ENCODE data around the gene STXBP3. TPM values are rescaled to one million over a fixed set of nuclear protein-coding genes. Genes with fewer than 3 reads are reported as not detected.
"Not testable (repeated sequence)": the region's sequence is repeated elsewhere in the genome, so short reads cannot be mapped to it uniquely, and the experiment has no call there.

Gene STXBP3
- total and polyA plus RNA-seq, 2 of the 13 experiments (the other 11 are each of a cell fraction or from before 2014, with no cell fraction given) = 13.0 to 20.8 TPM

- in situ Hi-C loops (cut with HindIII; ENCODE audit: extremely low pct_ligation_motif_present, low pct_unique_long_range_greater_than_20kb) (no loop called here), intact Hi-C loops (cut with micrococcal nuclease; ENCODE audit: unreplicated experiment) (no loop called here)
- 82% methylated on average over 3 of the region's 3 CpGs for WGBS (ENCODE audit: low lambda C conversion rate)
- Histone ChIP-seq H4K20me1 (ENCODE audit: insufficient read depth, low read length) (no peaks in the 10 kb centered on the region), H3K4me1 (ENCODE audit: insufficient read depth, low read length) (peaks cover 8% of the 10 kb centered on the region), H3K9ac (ENCODE audit: insufficient read depth, low read depth, low read length) (no peak overlapping the region), H2AFZ (ENCODE audit: low read length) (no peak overlapping the region), H3K36me3 (replicated peaks in 1 of 2; ENCODE audit: control insufficient read depth in 1 of 2, insufficient read depth in 2 of 2, low read length in 2 of 2) (peaks cover 2 to 21% of the 10 kb centered on the region in 2 experiments; a peak in 4 of 5 replicates), H3K4me2 (ENCODE audit: low read depth, low read length) (no peak overlapping the region), H3K79me2 (ENCODE audit: insufficient read depth, low read length) (no peaks in the 10 kb centered on the region), H3K27ac (ENCODE audit: extremely low read length, insufficient read depth, low read length) (no peak overlapping the region), H3K27me3 (ENCODE audit: control insufficient read depth in 1 of 2, insufficient read depth in 2 of 2, low read length in 2 of 2) (no peaks in the 10 kb centered on the region), H3K9me3 (ENCODE audit: low read length) (peaks cover 16% of the 10 kb centered on the region), H3K4me3 (replicated peaks in 1 of 3; ENCODE audit: insufficient read depth in 1 of 3, low read depth in 2 of 3, low read length in 3 of 3) (no peak overlapping the region)
- POLR2A ChIA-PET = no interaction called here
- FAIRE-seq = no peak
- CTCF ChIA-PET (ENCODE audit: low intra/inter-chr PET ratio, low total read pairs) = no interaction called here
- no peak for TF ChIP-seq HES4 (CRISPR knock-in tag; IDR thresholded peaks at IDR 0.05; ENCODE audit: borderline replicate concordance)
- TF ChIP-seq SOX6 (IDR thresholded peaks at IDR 0.05) = no peak
- 0 out of 2 replicates have a peak, but pooled peaks have one; percentile 16 for TF ChIP-seq SOX6 (CRISPR knock-in tag; IDR thresholded peaks at IDR 0.05)
- TF ChIP-seq CEBPB (IDR thresholded peaks at IDR 0.05; ENCODE audit: borderline replicate concordance, low read depth, low read length) = peak; percentile 59
- TF ChIP-seq FUBP1 (CRISPR knock-in tag; IDR thresholded peaks at IDR 0.05; ENCODE audit: borderline replicate concordance) = no peak
- TF ChIP-seq SOX13 (IDR thresholded peaks at IDR 0.05) = no peak; the same call in 1 of the 2 replicates
- TF ChIP-seq SOX13 (CRISPR knock-in tag; conservative IDR thresholded peaks at IDR 0.05 in 1 of 2, IDR thresholded peaks at IDR 0.05 in 1 of 2) = peak in 1 of 2 experiments; percentile 79; a peak in 2 of 4 replicates
- peak; percentile 76 for TF ChIP-seq SOX5 (CRISPR knock-in tag; IDR thresholded peaks at IDR 0.05; ENCODE audit: borderline replicate concordance)
- no peak for ATAC-seq
- DNase-seq (ENCODE audit: low spot score) = peak; percentile 28
- BruUV-seq (replicated peaks) = no TSS peak
Measured at GRCh38 chr1:108780937-108781574, 34.6 kb downstream of the STXBP3 start.

- H3K4me1 ChIP-seq (ENCODE audit: insufficient read depth, low read length); H3K4me2 ChIP-seq (ENCODE audit: low read depth, low read length); H4K20me1 ChIP-seq (ENCODE audit: insufficient read depth, low read length); in situ Hi-C loops (cut with HindIII; ENCODE audit: extremely low pct_ligation_motif_present, low pct_unique_long_range_greater_than_20kb); ATAC-seq; H3K9ac ChIP-seq (ENCODE audit: insufficient read depth, low read depth, low read length); H3K79me2 ChIP-seq (ENCODE audit: insufficient read depth, low read length); CTCF ChIA-PET (ENCODE audit: low intra/inter-chr PET ratio, low total read pairs); H3K27ac ChIP-seq (ENCODE audit: extremely low read length, insufficient read depth, low read length); BruUV-seq (replicated peaks); H3K27me3 ChIP-seq (ENCODE audit: control insufficient read depth in 1 of 2, insufficient read depth in 2 of 2, low read length in 2 of 2); intact Hi-C loops (cut with micrococcal nuclease; ENCODE audit: unreplicated experiment); POLR2A ChIA-PET; H3K4me3 ChIP-seq (replicated peaks in 1 of 3; ENCODE audit: insufficient read depth in 1 of 3, low read depth in 2 of 3, low read length in 3 of 3); FAIRE-seq; DNase-seq (ENCODE audit: low spot score); H2AFZ ChIP-seq (ENCODE audit: low read length): not testable (repeated sequence)
- WGBS (ENCODE audit: low lambda C conversion rate) = 100% methylated on average over 1 of the region's 1 CpG
- H3K36me3 ChIP-seq (replicated peaks in 1 of 2; ENCODE audit: control insufficient read depth in 1 of 2, insufficient read depth in 2 of 2, low read length in 2 of 2) = peaks cover 2 to 21% of the 10 kb centered on the region in 2 experiments
- peaks cover 20% of the 10 kb centered on the region for H3K9me3 ChIP-seq (ENCODE audit: low read length)
Measured at GRCh38 chr1:108781575-108781944, 35.1 kb downstream of the STXBP3 start.
